ENCODE results near the gene AGT.

GRCh38 chr1:230679825-230680224 is 34.1 kb downstream of the AGT start:
- TF ChIP-seq, protein P1, sequence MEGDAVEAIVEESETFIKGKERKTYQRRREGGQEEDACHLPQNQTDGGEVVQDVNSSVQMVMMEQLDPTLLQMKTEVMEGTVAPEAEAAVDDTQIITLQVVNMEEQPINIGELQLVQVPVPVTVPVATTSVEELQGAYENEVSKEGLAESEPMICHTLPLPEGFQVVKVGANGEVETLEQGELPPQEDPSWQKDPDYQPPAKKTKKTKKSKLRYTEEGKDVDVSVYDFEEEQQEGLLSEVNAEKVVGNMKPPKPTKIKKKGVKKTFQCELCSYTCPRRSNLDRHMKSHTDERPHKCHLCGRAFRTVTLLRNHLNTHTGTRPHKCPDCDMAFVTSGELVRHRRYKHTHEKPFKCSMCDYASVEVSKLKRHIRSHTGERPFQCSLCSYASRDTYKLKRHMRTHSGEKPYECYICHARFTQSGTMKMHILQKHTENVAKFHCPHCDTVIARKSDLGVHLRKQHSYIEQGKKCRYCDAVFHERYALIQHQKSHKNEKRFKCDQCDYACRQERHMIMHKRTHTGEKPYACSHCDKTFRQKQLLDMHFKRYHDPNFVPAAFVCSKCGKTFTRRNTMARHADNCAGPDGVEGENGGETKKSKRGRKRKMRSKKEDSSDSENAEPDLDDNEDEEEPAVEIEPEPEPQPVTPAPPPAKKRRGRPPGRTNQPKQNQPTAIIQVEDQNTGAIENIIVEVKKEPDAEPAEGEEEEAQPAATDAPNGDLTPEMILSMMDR (IDR thresholded peaks at IDR 0.05): no peak
- TF ChIP-seq POLR2AphosphoS5 (IDR thresholded peaks at IDR 0.05): no peak
- TF ChIP-seq POLR2A (IDR thresholded peaks at IDR 0.05): no peak

Measured in gastroesophageal sphincter (tissue), 3 donors.